ENCODE data around the gene GORASP2. TPM values are rescaled to one million over a fixed set of nuclear protein-coding genes. Genes with fewer than 3 reads are reported as not detected.

GORASP2 gene
- total RNA-seq, 1 experiment from 2014 or later = 67.3 TPM

GRCh38 chr2:170923799-170924198, 5.3 kb upstream of the GORASP2 start:
- Histone ChIP-seq H3F3A (ENCODE audit: low read length, unreplicated experiment) (no peaks in the 10 kb centered on the region), H3K9me3 (ENCODE audit: low read length) (0 out of 2 replicates have a peak, but pooled peaks cover under 1% of the 10 kb centered on the region), H3K4me1 (ENCODE audit: insufficient read depth, low read length) (peaks cover 9% of the 10 kb centered on the region), H3K36me3 (ENCODE audit: low read depth, low read length) (no peaks in the 10 kb centered on the region), H3K9ac (ENCODE audit: low read length) (no peak overlapping the region), H3K4me3 (ENCODE audit: low read length) (no peak overlapping the region), H2AFZ (ENCODE audit: low read length) (no peak overlapping the region), H3K27me3 (ENCODE audit: low read length) (no peaks in the 10 kb centered on the region), H4K20me1 (ENCODE audit: low read length) (no peaks in the 10 kb centered on the region), H3K27ac (ENCODE audit: low read length) (no peak overlapping the region), H3K79me2 (ENCODE audit: low read length) (no peaks in the 10 kb centered on the region), H3K4me2 (ENCODE audit: low read length) (no peak overlapping the region), H3K9me2 (replicated peaks; ENCODE audit: low read length) (no peaks in the 10 kb centered on the region)
- POLR2A ChIA-PET (ENCODE audit: unreplicated experiment) = no interaction called here
- no TSS peak for BruUV-seq (replicated peaks)
- intact Hi-C loops (cut with micrococcal nuclease) = no loop called here
- no peak for TF ChIP-seq EZH2phosphoT487 (IDR thresholded peaks at IDR 0.05; ENCODE audit: borderline replicate concordance, low read length)
- TF ChIP-seq, protein P1, sequence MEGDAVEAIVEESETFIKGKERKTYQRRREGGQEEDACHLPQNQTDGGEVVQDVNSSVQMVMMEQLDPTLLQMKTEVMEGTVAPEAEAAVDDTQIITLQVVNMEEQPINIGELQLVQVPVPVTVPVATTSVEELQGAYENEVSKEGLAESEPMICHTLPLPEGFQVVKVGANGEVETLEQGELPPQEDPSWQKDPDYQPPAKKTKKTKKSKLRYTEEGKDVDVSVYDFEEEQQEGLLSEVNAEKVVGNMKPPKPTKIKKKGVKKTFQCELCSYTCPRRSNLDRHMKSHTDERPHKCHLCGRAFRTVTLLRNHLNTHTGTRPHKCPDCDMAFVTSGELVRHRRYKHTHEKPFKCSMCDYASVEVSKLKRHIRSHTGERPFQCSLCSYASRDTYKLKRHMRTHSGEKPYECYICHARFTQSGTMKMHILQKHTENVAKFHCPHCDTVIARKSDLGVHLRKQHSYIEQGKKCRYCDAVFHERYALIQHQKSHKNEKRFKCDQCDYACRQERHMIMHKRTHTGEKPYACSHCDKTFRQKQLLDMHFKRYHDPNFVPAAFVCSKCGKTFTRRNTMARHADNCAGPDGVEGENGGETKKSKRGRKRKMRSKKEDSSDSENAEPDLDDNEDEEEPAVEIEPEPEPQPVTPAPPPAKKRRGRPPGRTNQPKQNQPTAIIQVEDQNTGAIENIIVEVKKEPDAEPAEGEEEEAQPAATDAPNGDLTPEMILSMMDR (conservative IDR thresholded peaks at IDR 0.05; ENCODE audit: low read depth, low read length) = no peak
- TF ChIP-seq EZH2 (IDR thresholded peaks at IDR 0.05; ENCODE audit: low read length, unreplicated experiment) = no peak
- no peak for ATAC-seq
- CTCF ChIA-PET = no interaction called here
- no peak for DNase-seq

DNA sequence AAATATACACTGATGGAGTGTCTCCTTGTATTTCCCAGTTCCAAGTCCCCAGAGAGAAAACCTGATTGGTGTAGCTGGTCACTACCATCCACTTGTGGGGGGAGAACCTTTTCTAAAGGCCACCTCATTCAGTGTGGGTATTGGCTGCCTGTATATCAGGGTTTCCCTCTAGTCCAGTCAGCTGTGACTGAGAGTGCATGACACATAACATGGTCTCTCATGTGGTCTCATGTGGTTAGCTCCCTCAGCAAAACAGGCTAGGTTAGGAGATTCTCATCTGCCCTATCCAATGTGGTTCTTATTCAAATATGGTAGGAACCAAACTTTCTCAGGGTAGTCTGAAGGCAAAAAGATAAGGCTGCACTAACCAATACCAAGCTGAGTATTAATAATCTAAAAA, 4.1 kb upstream of the GORASP2 start:
- BruUV-seq (replicated peaks) = no TSS peak
- ChIA-PET POLR2A (ENCODE audit: unreplicated experiment) (no interaction called here), CTCF (no interaction called here)
- Histone ChIP-seq H3K27me3 (ENCODE audit: low read length) (no peaks in the 10 kb centered on the region), H3K9me2 (replicated peaks; ENCODE audit: low read length) (no peaks in the 10 kb centered on the region), H3F3A (ENCODE audit: low read length, unreplicated experiment) (no peaks in the 10 kb centered on the region), H3K4me3 (ENCODE audit: low read length) (no peak overlapping the region), H3K4me1 (ENCODE audit: insufficient read depth, low read length) (peaks cover 9% of the 10 kb centered on the region), H3K4me2 (ENCODE audit: low read length) (no peak overlapping the region), H3K79me2 (ENCODE audit: low read length) (peaks cover 9% of the 10 kb centered on the region), H3K9ac (ENCODE audit: low read length) (no peak overlapping the region), H3K9me3 (ENCODE audit: low read length) (no peaks in the 10 kb centered on the region), H2AFZ (ENCODE audit: low read length) (no peak overlapping the region), H3K36me3 (ENCODE audit: low read depth, low read length) (no peaks in the 10 kb centered on the region), H3K27ac (ENCODE audit: low read length) (no peak overlapping the region), H4K20me1 (ENCODE audit: low read length) (no peaks in the 10 kb centered on the region)
- DNase-seq (no peak), ATAC-seq (no peak)
- intact Hi-C loops (cut with micrococcal nuclease) = no loop called here
- TF ChIP-seq, protein P1 (conservative IDR thresholded peaks at IDR 0.05; ENCODE audit: low read depth, low read length) = no peak
- TF ChIP-seq EZH2 (IDR thresholded peaks at IDR 0.05; ENCODE audit: low read length, unreplicated experiment) (no peak), EZH2phosphoT487 (IDR thresholded peaks at IDR 0.05; ENCODE audit: borderline replicate concordance, low read length) (no peak)

GRCh38 chr2:170925923-170926322, 3.1 kb upstream of the GORASP2 start:
- Histone ChIP-seq H3K9me3 (ENCODE audit: low read length) (no peaks in the 10 kb centered on the region), H4K20me1 (ENCODE audit: low read length) (peaks cover 9% of the 10 kb centered on the region), H3K9ac (ENCODE audit: low read length) (no peak overlapping the region), H3F3A (ENCODE audit: low read length, unreplicated experiment) (no peaks in the 10 kb centered on the region), H3K27ac (ENCODE audit: low read length) (no peak overlapping the region), H3K27me3 (ENCODE audit: low read length) (no peaks in the 10 kb centered on the region), H3K79me2 (ENCODE audit: low read length) (peaks cover 18% of the 10 kb centered on the region), H3K4me1 (ENCODE audit: insufficient read depth, low read length) (peaks cover 13% of the 10 kb centered on the region), H3K4me3 (ENCODE audit: low read length) (no peak overlapping the region), H3K4me2 (ENCODE audit: low read length) (no peak overlapping the region), H2AFZ (ENCODE audit: low read length) (no peak overlapping the region), H3K9me2 (replicated peaks; ENCODE audit: low read length) (no peaks in the 10 kb centered on the region), H3K36me3 (ENCODE audit: low read depth, low read length) (no peaks in the 10 kb centered on the region)
- no TSS peak for BruUV-seq (replicated peaks)
- POLR2A ChIA-PET (ENCODE audit: unreplicated experiment) = no interaction called here
- DNase-seq = no peak
- intact Hi-C loops (cut with micrococcal nuclease) = no loop called here
- CTCF ChIA-PET = no interaction called here
- ATAC-seq = no peak
- TF ChIP-seq EZH2 (IDR thresholded peaks at IDR 0.05; ENCODE audit: low read length, unreplicated experiment) = no peak
- TF ChIP-seq EZH2phosphoT487 (IDR thresholded peaks at IDR 0.05; ENCODE audit: borderline replicate concordance, low read length) = no peak
- TF ChIP-seq, protein P1 (conservative IDR thresholded peaks at IDR 0.05; ENCODE audit: low read depth, low read length) = no peak

Measured in PC-3 (cell line).